ENCODE data around the gene ZSCAN10. TPM values are rescaled to one million over a fixed set of nuclear protein-coding genes. Genes with fewer than 3 reads are reported as not detected.

Gene ZSCAN10
- total RNA-seq, 4 donors from 2014 or later = not detected

DNA sequence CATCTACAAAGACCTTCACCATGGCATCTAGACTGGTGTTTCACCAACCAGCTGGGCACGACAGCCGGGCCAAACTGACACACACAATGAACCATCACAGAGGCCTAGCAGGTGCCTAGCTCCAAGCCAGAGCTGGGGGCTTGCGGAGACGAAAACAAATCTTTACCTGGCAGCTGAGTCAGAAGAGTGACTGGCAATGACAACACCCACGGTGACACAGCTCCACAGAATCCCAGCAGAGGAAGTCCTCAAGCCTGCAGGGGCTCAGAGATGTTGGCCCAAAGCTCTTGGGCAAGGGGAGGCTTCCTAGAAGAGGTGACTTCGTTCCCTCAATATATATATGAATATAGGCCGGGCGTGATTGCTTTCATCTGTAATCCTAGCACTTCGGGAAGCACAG lies 47.6 kb downstream of the ZSCAN10 start:
- Histone ChIP-seq H3K4me1 (peaks cover 4 to 6% of the 10 kb centered on the region in 2 donors), H3K27ac (no peak overlapping the region), H3K36me3 (no peaks in the 10 kb centered on the region), H3K4me3 (replicated peaks in 1 of 3) (no peak overlapping the region), H3K9me3 (no peaks in the 10 kb centered on the region), H3K27me3 (peaks cover 6% of the 10 kb centered on the region)
- TF ChIP-seq POLR2A (IDR thresholded peaks at IDR 0.05) (no peak), CTCF (IDR thresholded peaks at IDR 0.05) (no peak)
- DNase-seq = no peak
- WGBS, 2 donors = 90 to 95% methylated on average over 9 of the region's 9 CpGs
- intact Hi-C loops (cut with DNase I) = no loop called here

GRCh38 chr16:3051009-3051408 lies 48.1 kb downstream of the ZSCAN10 start:
- Histone ChIP-seq H3K27me3 (peaks cover 11% of the 10 kb centered on the region), H3K4me1 (peaks cover 6 to 11% of the 10 kb centered on the region in 2 donors), H3K4me3 (replicated peaks in 1 of 3) (no peak overlapping the region), H3K27ac (no peak overlapping the region), H3K36me3 (no peaks in the 10 kb centered on the region), H3K9me3 (no peaks in the 10 kb centered on the region)
- 46 to 61% methylated on average over 4 of the region's 4 CpGs for WGBS, 2 donors
- TF ChIP-seq CTCF (IDR thresholded peaks at IDR 0.05) = no peak
- TF ChIP-seq POLR2A (IDR thresholded peaks at IDR 0.05) = no peak
- intact Hi-C loops (cut with DNase I) = no loop called here
- no peak for DNase-seq

DNA sequence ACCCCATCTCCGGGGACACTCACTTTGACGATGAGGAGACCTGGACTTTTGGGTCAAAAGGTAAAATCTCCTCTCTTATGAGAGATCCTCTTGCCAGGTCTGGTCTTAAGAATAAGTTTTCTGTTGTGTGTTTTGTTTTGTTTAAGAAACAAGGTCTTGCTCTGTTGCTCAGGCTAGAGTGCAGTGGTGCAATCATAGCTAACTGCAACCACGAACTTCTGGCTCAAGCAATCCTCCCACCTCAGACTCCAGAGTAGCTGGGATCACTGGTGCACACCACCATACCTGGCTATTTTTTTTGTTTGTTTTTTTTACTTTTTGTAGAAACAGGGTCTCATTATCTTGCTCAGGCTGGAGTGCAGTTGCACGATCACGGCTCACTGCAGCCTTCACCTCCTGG lies 48.6 kb downstream of the ZSCAN10 start:
- H3K9me3 ChIP-seq = no peaks in the 10 kb centered on the region
- H3K36me3 ChIP-seq = no peaks in the 10 kb centered on the region
- peaks cover 16% of the 10 kb centered on the region for H3K27me3 ChIP-seq
- peaks cover 10 to 16% of the 10 kb centered on the region in 2 donors for H3K4me1 ChIP-seq
- H3K4me3 ChIP-seq (replicated peaks in 1 of 3) = no peak overlapping the region
- no peak for DNase-seq
- intact Hi-C loops (cut with DNase I) = no loop called here
- H3K27ac ChIP-seq = no peak overlapping the region
- TF ChIP-seq CTCF (IDR thresholded peaks at IDR 0.05) (no peak), POLR2A (IDR thresholded peaks at IDR 0.05) (no peak)
- WGBS, 2 donors = 51 to 54% methylated on average over 5 of the region's 5 CpGs

DNA sequence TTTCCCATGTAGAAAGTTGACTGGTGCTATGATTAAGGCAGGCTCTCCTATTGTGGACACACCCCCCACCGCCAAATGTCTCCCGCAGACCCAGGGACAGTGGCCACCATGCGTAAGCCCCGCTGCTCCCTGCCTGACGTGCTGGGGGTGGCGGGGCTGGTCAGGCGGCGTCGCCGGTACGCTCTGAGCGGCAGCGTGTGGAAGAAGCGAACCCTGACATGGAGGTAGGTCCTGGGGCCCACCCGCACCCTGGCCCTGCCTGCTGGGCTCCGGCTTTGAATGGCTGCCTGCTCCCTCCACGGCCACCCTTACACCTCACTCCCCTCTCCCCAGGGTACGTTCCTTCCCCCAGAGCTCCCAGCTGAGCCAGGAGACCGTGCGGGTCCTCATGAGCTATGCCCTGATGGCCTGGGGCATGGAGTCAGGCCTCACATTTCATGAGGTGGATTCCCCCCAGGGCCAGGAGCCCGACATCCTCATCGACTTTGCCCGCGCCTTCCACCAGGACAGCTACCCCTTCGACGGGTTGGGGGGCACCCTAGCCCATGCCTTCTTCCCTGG lies 49.1 kb downstream of the ZSCAN10 start:
- no peak overlapping the region for H3K27ac ChIP-seq
- WGBS, 2 donors = 80 to 84% methylated on average over 8 to 26 of the region's 26 CpGs
- peaks cover 10 to 20% of the 10 kb centered on the region in 2 donors for H3K4me1 ChIP-seq
- no peak for DNase-seq
- no peaks in the 10 kb centered on the region for H3K36me3 ChIP-seq
- TF ChIP-seq CTCF (IDR thresholded peaks at IDR 0.05) (no peak), POLR2A (IDR thresholded peaks at IDR 0.05) (no peak)
- H3K27me3 ChIP-seq = peaks cover 20% of the 10 kb centered on the region
- no peaks in the 10 kb centered on the region for H3K9me3 ChIP-seq
- H3K4me3 ChIP-seq (replicated peaks in 1 of 3) = no peak overlapping the region
- intact Hi-C loops (cut with DNase I) = no loop called here

DNA sequence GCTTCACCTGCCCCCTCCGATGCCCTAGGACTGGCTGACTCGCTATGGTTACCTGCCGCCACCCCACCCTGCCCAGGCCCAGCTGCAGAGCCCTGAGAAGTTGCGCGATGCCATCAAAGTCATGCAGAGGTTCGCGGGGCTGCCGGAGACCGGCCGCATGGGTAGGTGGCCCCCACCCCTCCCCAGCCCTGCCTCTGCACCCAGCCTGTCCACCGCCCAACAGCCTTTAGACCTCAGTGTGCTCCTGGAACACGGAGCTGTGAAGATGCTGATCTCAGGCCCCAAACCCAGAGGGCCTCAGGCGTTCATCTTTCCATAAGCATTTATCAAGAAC lies 51.7 kb downstream of the ZSCAN10 start:
- TF ChIP-seq POLR2A (IDR thresholded peaks at IDR 0.05) (no peak), CTCF (IDR thresholded peaks at IDR 0.05) (no peak)
- Histone ChIP-seq H3K4me3 (replicated peaks in 1 of 3) (no peak overlapping the region), H3K9me3 (no peaks in the 10 kb centered on the region), H3K27me3 (peaks cover 31% of the 10 kb centered on the region), H3K27ac (no peak overlapping the region), H3K4me1 (peaks cover 10 to 20% of the 10 kb centered on the region in 2 donors), H3K36me3 (no peaks in the 10 kb centered on the region)
- DNase-seq = no peak
- intact Hi-C loops (cut with DNase I) = no loop called here
- 8 to 33% methylated on average over 1 to 13 of the region's 13 CpGs for WGBS, 2 donors

Data from thyroid gland (tissue), 4 donors.